Caco-2 (cell line): ENCODE data around the gene RSPO4. TPM values are rescaled to one million over a fixed set of nuclear protein-coding genes. Genes with fewer than 3 reads are reported as not detected.

Experiments
- BruUV-seq: library from RNA; stranded (reverse); fragments of 400-500 nt; replicated peaks from 2 replicates; lab custom pipeline; 2021; lab: Mats Ljungman, UMichigan
- CTCF ChIA-PET: fragments of 300-600 bp; sonication (Branson Sonifier 250); formaldehyde crosslinking; loops from one replicate; lab custom pipeline; 2022; ENCODE audit warnings: antibody characterized with exemption; lab: Charles Lee
- POLR2A ChIA-PET: fragments of 300-600 bp; sonication (Branson Sonifier 250); formaldehyde crosslinking; loops from one replicate; lab custom pipeline; 2022; ENCODE audit warnings: antibody characterized with exemption; lab: Charles Lee
- DNase-seq, 2 experiments: peaks; one replicate each; pipeline versions ENCODE4 v3.0.0 to v3.0.0-alpha.2; 2020 to 2022
- H3K27me3 ChIP-seq: replicated peaks from 2 replicates; pipeline ENCODE4 v1.6.0; 2011; ENCODE audit warnings: low read length; ENCODE audit not compliant: control insufficient read depth, insufficient read depth
- H3K36me3 ChIP-seq: 2 replicates; pipeline ENCODE4 v1.5.1; 2011; ENCODE audit warnings: low read length; ENCODE audit not compliant: control insufficient read depth, insufficient read depth
- H3K4me1 ChIP-seq: fragments of 250-450 bp; sonication (Bioruptor Pico); 2 replicates; pipeline ENCODE4 v1.5.1; 2020; ENCODE audit warnings: mild to moderate bottlenecking
- H3K4me3 ChIP-seq: 2 replicates; pipeline ENCODE4 v1.5.1; 2011; ENCODE audit warnings: low read depth, mild to moderate bottlenecking, control low read depth, low read length
- H3K9me3 ChIP-seq: fragments of 250-450 bp; sonication (Bioruptor Pico); 2 replicates; pipeline ENCODE4 v1.5.1; 2020; ENCODE audit warnings: mild to moderate bottlenecking, moderate library complexity
- H3K27ac Mint-ChIP-seq: one replicate; pipeline ENCODE4 v1.8.0; 2022; ENCODE audit warnings: mixed read lengths; ENCODE audit not compliant: unreplicated experiment
- H3K27me3 Mint-ChIP-seq: one replicate; pipeline ENCODE4 v1.8.0; 2022; ENCODE audit warnings: mixed read lengths; ENCODE audit not compliant: insufficient read depth, unreplicated experiment
- H3K36me3 Mint-ChIP-seq: one replicate; pipeline ENCODE4 v1.8.0; 2022; ENCODE audit warnings: mild to moderate bottlenecking, mixed read lengths; ENCODE audit not compliant: insufficient read depth, unreplicated experiment
- H3K4me1 Mint-ChIP-seq: one replicate; pipeline ENCODE4 v1.8.0; 2022; ENCODE audit warnings: low read depth, mixed read lengths; ENCODE audit not compliant: unreplicated experiment
- H3K4me3 Mint-ChIP-seq: one replicate; pipeline ENCODE4 v1.8.0; 2022; ENCODE audit warnings: mild to moderate bottlenecking, moderate library complexity, mixed read lengths; ENCODE audit not compliant: unreplicated experiment
- H3K9me3 Mint-ChIP-seq: one replicate; pipeline ENCODE4 v1.8.0; 2022; ENCODE audit warnings: mixed read lengths; ENCODE audit not compliant: unreplicated experiment
- CTCF ChIP-seq, 2 experiments: fragments of 200-600 bp in 1 of 2; IDR thresholded peaks; 1 replicate in 1 of 2; 2 replicates in 1 of 2; pipeline versions ENCODE4 v1.5.1 to v1.8.0; 2011 to 2022; ENCODE audit warnings: antibody characterized with exemption in 1 of 2, control low read depth in 1 of 2, inconsistent platforms in 1 of 2, low read depth in 1 of 2, low read length in 1 of 2, mild to moderate bottlenecking in 1 of 2, moderate library complexity in 1 of 2; ENCODE audit not compliant: insufficient read depth in 1 of 2, severe bottlenecking in 1 of 2, unreplicated experiment in 1 of 2
- intact Hi-C: fragments of 100-400 bp; cut with micrococcal nuclease; formaldehyde crosslinking; loops from one replicate; pipeline ENCODE4 v1.10.0; 2022; ENCODE audit not compliant: unreplicated experiment
- total RNA-seq: library from RNA; stranded (reverse); gene quantifications from 2 replicates; pipeline ENCODE4 v1.2.3, GENCODE V29; 2022

The RSPO4 gene
- total RNA-seq, 1 experiment from 2014 or later, result 0.41 TPM

DNA sequence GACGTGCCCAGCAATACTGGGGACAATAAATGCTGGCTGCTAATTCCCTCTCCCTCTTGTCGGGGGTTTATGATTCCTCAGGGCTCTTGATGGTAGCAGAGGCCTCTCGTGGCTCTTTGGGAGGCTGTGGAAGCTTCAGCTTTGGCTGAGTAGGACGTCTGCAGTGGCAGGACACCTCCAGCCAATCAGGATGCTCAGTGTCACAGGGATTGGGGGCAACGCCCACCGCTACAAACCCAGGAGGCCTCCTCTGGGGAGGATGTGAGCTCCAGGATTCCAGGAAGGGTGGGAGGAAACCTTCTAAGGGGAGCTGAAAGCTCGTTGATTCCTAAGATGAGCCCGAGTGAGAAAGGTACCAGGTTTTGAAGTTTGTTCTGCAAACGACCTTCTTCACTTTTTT, 19.4 kb downstream of the RSPO4 start:
- Histone ChIP-seq H3K36me3 (no peaks in the 10 kb centered on the region), H3K27me3 (no peaks in the 10 kb centered on the region), H3K4me3 (no peak overlapping the region), H3K9me3 (no peaks in the 10 kb centered on the region), H3K4me1 (no peaks in the 10 kb centered on the region)
- ChIA-PET CTCF (no interaction called here), POLR2A (no interaction called here)
- intact Hi-C loops, result no loop called here
- H3K9me3 Mint-ChIP-seq, result no peaks in the 10 kb centered on the region
- peaks cover 16% of the 10 kb centered on the region for H3K27me3 Mint-ChIP-seq
- TF ChIP-seq CTCF (IDR thresholded peaks at IDR 0.05; ENCODE audit: insufficient read depth in 1 of 2, low read depth in 1 of 2, low read length in 1 of 2, severe bottlenecking in 1 of 2, unreplicated experiment in 1 of 2), result no peak
- H3K27ac Mint-ChIP-seq, result no peak overlapping the region
- no peaks in the 10 kb centered on the region for H3K36me3 Mint-ChIP-seq
- DNase-seq, result no peak
- no peak overlapping the region for H3K4me3 Mint-ChIP-seq
- no TSS peak for BruUV-seq
- no peaks in the 10 kb centered on the region for H3K4me1 Mint-ChIP-seq

- BruUV-seq, result no TSS peak
These were observed 25.1 kb downstream of the RSPO4 start for GRCh38 chr20:977021-977420.

DNA sequence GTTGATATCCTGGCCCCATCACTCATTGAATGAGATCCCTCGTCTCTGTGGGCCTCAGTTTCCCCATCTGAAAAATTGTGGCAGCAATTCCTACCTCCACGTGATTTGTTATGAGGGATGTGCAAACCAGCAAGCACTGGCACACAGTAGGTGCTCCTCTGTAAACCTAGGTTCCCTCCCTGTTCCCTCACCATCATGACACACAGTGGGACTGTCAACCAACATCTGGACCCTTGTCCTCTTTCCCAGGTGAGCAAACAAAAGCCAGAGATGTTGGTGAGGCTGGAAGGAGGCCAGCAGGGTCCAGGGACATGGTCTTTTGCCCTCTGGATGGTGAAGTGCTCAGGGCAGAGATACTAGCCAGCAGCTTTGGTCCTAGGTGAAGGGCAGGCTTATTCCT, 26.1 kb downstream of the RSPO4 start:
- CTCF ChIA-PET, result no interaction called here
- Mint-ChIP-seq H3K9me3 (no peaks in the 10 kb centered on the region), H3K4me1 (no peaks in the 10 kb centered on the region), H3K27me3 (peaks cover 8% of the 10 kb centered on the region), H3K27ac (no peak overlapping the region), H3K4me3 (no peak overlapping the region), H3K36me3 (no peaks in the 10 kb centered on the region)
- no peak for DNase-seq
- POLR2A ChIA-PET, result no interaction called here
- no peaks in the 10 kb centered on the region for H3K27me3 ChIP-seq
- no peak overlapping the region for H3K4me3 ChIP-seq
- BruUV-seq, result no TSS peak
- H3K36me3 ChIP-seq, result no peaks in the 10 kb centered on the region
- no peak for TF ChIP-seq CTCF (IDR thresholded peaks at IDR 0.05; ENCODE audit: insufficient read depth in 1 of 2, low read depth in 1 of 2, low read length in 1 of 2, severe bottlenecking in 1 of 2, unreplicated experiment in 1 of 2)
- H3K4me1 ChIP-seq, result no peaks in the 10 kb centered on the region
- no peaks in the 10 kb centered on the region for H3K9me3 ChIP-seq
- intact Hi-C loops, result no loop called here

More at GRCh38 chr20:977021-977420, 25.1 kb downstream of the RSPO4 start:
- Histone ChIP-seq H3K27me3 (no peaks in the 10 kb centered on the region), H3K4me3 (no peak overlapping the region), H3K9me3 (no peaks in the 10 kb centered on the region), H3K4me1 (no peaks in the 10 kb centered on the region), H3K36me3 (no peaks in the 10 kb centered on the region)
- no peak for TF ChIP-seq CTCF (IDR thresholded peaks at IDR 0.05; ENCODE audit: insufficient read depth in 1 of 2, low read depth in 1 of 2, low read length in 1 of 2, severe bottlenecking in 1 of 2, unreplicated experiment in 1 of 2)
- no peaks in the 10 kb centered on the region for H3K4me1 Mint-ChIP-seq
- ChIA-PET CTCF (no interaction called here), POLR2A (no interaction called here)
- no peaks in the 10 kb centered on the region for H3K36me3 Mint-ChIP-seq
- intact Hi-C loops, result no loop called here
- no peak overlapping the region for H3K4me3 Mint-ChIP-seq
- H3K9me3 Mint-ChIP-seq, result no peaks in the 10 kb centered on the region
- H3K27ac Mint-ChIP-seq, result no peak overlapping the region
- H3K27me3 Mint-ChIP-seq, result peaks cover 8% of the 10 kb centered on the region
- DNase-seq, result no peak
